ENCODE results near the gene CYP27B1.

GRCh38 chr12:57720606-57721595 is 46.0 kb downstream of the CYP27B1 start:
- no peak for TF ChIP-seq POLR2A (conservative IDR thresholded peaks at IDR 0.05)
- no peak for TF ChIP-seq MAX (CRISPR knock-in tag; IDR thresholded peaks at IDR 0.05)
- TF ChIP-seq EZH2 (IDR thresholded peaks at IDR 0.05; ENCODE audit: borderline replicate concordance, low read depth, low read length) = no peak
- no peak for TF ChIP-seq POLR2H (tag; IDR thresholded peaks at IDR 0.05; ENCODE audit: low read depth)
- no peak for TF ChIP-seq GATA2 (CRISPR knock-in tag; IDR thresholded peaks at IDR 0.05)
